KMS-11 (cell line): ENCODE data around the gene DTYMK.

Experiments
- H2AFZ ChIP-seq: fragments of 200-600 bp; sonication (generic); 2 replicates; pipeline ENCODE4 v1.6.1; 2016; ENCODE audit warnings: antibody characterized with exemption, mixed run types, low read depth
- H3K27ac ChIP-seq: fragments of 200-600 bp; sonication (generic); 2 replicates; pipeline ENCODE4 v1.6.1; 2016; ENCODE audit warnings: mild to moderate bottlenecking, mixed run types
- H3K27me3 ChIP-seq: fragments of 200-600 bp; sonication (generic); 2 replicates; pipeline ENCODE4 v1.6.1; 2017; ENCODE audit warnings: mild to moderate bottlenecking, low read depth, mixed run types, moderate library complexity; ENCODE audit not compliant: insufficient read depth
- H3K36me3 ChIP-seq: fragments of 200-600 bp; sonication (generic); 2 replicates; pipeline ENCODE4 v1.6.1; 2017; ENCODE audit warnings: mild to moderate bottlenecking, mixed run types; ENCODE audit not compliant: insufficient read depth
- H3K4me1 ChIP-seq: fragments of 200-600 bp; sonication (generic); 2 replicates; pipeline ENCODE4 v1.6.1; 2016; ENCODE audit warnings: mild to moderate bottlenecking, low read depth, mixed run types; ENCODE audit not compliant: poor library complexity, severe bottlenecking
- H3K4me2 ChIP-seq: fragments of 200-600 bp; sonication (generic); 2 replicates; pipeline ENCODE4 v1.7.0; 2016; ENCODE audit warnings: mild to moderate bottlenecking, mixed run types
- H3K4me3 ChIP-seq: fragments of 200-600 bp; sonication (generic); IDR thresholded peaks from 2 replicates; pipeline ENCODE4 v1.6.1; 2017; ENCODE audit warnings: low read depth, low read length, mixed read lengths; ENCODE audit not compliant: insufficient read depth
- H3K79me2 ChIP-seq: fragments of 200-600 bp; sonication (generic); 2 replicates; pipeline ENCODE4 v1.6.1; 2016; ENCODE audit warnings: low read depth, mixed run types; ENCODE audit not compliant: insufficient read depth
- H3K9ac ChIP-seq: fragments of 200-600 bp; sonication (generic); 2 replicates; pipeline ENCODE4 v1.6.1; 2016; ENCODE audit warnings: mild to moderate bottlenecking, mixed run types
- H4K20me1 ChIP-seq: fragments of 200-600 bp; sonication (generic); 2 replicates; pipeline ENCODE4 v1.6.1; 2016; ENCODE audit warnings: mild to moderate bottlenecking, mixed run types; ENCODE audit not compliant: insufficient read depth
- CTCF ChIP-seq: fragments of 200-600 bp; sonication (generic); conservative IDR thresholded peaks from 2 replicates; pipeline ENCODE4 v1.6.1; 2017; ENCODE audit warnings: low read depth, mild to moderate bottlenecking, antibody characterized with exemption, low read length, moderate library complexity, mixed read lengths

The DTYMK gene

GRCh38 chr2:241673797-241674725, 12.6 kb downstream of the DTYMK start:
- Histone ChIP-seq H3K27me3 (no peaks in the 10 kb centered on the region), H2AFZ (no peak overlapping the region), H3K79me2 (no peaks in the 10 kb centered on the region), H3K9ac (no peak overlapping the region), H3K4me3 (no peak overlapping the region), H3K36me3 (no peaks in the 10 kb centered on the region), H3K4me2 (no peak overlapping the region), H3K27ac (no peak overlapping the region), H4K20me1 (no peaks in the 10 kb centered on the region), H3K4me1 (peaks cover 13% of the 10 kb centered on the region)
- TF ChIP-seq CTCF: no peak

- Histone ChIP-seq H3K4me1 (peaks cover 13% of the 10 kb centered on the region), H3K79me2 (no peaks in the 10 kb centered on the region), H3K27ac (no peak overlapping the region), H3K4me2 (no peak overlapping the region), H3K27me3 (no peaks in the 10 kb centered on the region), H4K20me1 (no peaks in the 10 kb centered on the region), H2AFZ (no peak overlapping the region), H3K4me3 (no peak overlapping the region), H3K36me3 (no peaks in the 10 kb centered on the region), H3K9ac (no peak overlapping the region)
- TF ChIP-seq CTCF: no peak
Observed at GRCh38 chr2:241673189-241673663, 13.4 kb downstream of the DTYMK start.

GRCh38 chr2:241672243-241673188, 14.1 kb downstream of the DTYMK start:
- Histone ChIP-seq H3K4me3 (no peak overlapping the region), H3K4me1 (peaks cover 13% of the 10 kb centered on the region), H3K27ac (no peak overlapping the region), H2AFZ (no peak overlapping the region), H3K4me2 (no peak overlapping the region), H3K27me3 (no peaks in the 10 kb centered on the region), H3K79me2 (no peaks in the 10 kb centered on the region), H3K36me3 (no peaks in the 10 kb centered on the region), H4K20me1 (no peaks in the 10 kb centered on the region), H3K9ac (no peak overlapping the region)
- no peak for TF ChIP-seq CTCF

GRCh38 chr2:241671457-241672240, 15.0 kb downstream of the DTYMK start:
- H3K9ac ChIP-seq: no peak overlapping the region
- H4K20me1 ChIP-seq: no peaks in the 10 kb centered on the region
- no peak for TF ChIP-seq CTCF
- H3K79me2 ChIP-seq: no peaks in the 10 kb centered on the region
- no peaks in the 10 kb centered on the region; the same call in 1 of the 2 replicates for H3K36me3 ChIP-seq
- peaks cover 13% of the 10 kb centered on the region for H3K4me1 ChIP-seq
- H2AFZ ChIP-seq: no peak overlapping the region
- no peaks in the 10 kb centered on the region for H3K27me3 ChIP-seq
- no peak overlapping the region for H3K4me3 ChIP-seq
- no peak overlapping the region for H3K4me2 ChIP-seq
- no peak overlapping the region for H3K27ac ChIP-seq
